Activated CD8-positive, alpha-beta memory T cell treated with anti-CD3 and anti-CD28 coated beads, Interleukin-2, amount 50 U/mL, for 24 hours (primary cell): ENCODE results near the gene LIME1.

Experiments
- DNase-seq: peaks from one replicate; pipeline ENCODE4 v3.0.0-alpha.2; 2020; ENCODE audit errors: extremely low read depth

LIME1 gene

GRCh38 chr20:63735859-63736718 lies at the start of gene LIME1:
Gene LIME1 (plus strand): TSS chr20:63736664. CDS start chr20:63737550, 886 bp downstream.
- DNase-seq: no peak

- DNase-seq: no peak
Observed at GRCh38 chr20:63687419-63688178, 48.9 kb upstream of the LIME1 start.

GRCh38 chr20:63688228-63689045 lies 48.0 kb upstream of the LIME1 start:
- DNase-seq: no peak

GRCh38 chr20:63689046-63690002 lies 47.1 kb upstream of the LIME1 start:
- DNase-seq: no peak

- DNase-seq: no peak
Observed at GRCh38 chr20:63690003-63690897, 46.2 kb upstream of the LIME1 start.

- no peak for DNase-seq
Observed at GRCh38 chr20:63690898-63691710, 45.4 kb upstream of the LIME1 start.

- no peak for DNase-seq
Observed at GRCh38 chr20:63691711-63692435, 44.6 kb upstream of the LIME1 start.

- DNase-seq: no peak
Observed at GRCh38 chr20:63692436-63693082, 43.9 kb upstream of the LIME1 start.

- DNase-seq: no peak
Observed at GRCh38 chr20:63693083-63693732, 43.3 kb upstream of the LIME1 start.

- DNase-seq: no peak
Observed at GRCh38 chr20:63693733-63694583, 42.5 kb upstream of the LIME1 start.

- DNase-seq: no peak
Observed at GRCh38 chr20:63694584-63695423, 41.7 kb upstream of the LIME1 start.

GRCh38 chr20:63695424-63696305 lies 40.8 kb upstream of the LIME1 start:
- no peak for DNase-seq

GRCh38 chr20:63696306-63696627 lies 40.2 kb upstream of the LIME1 start:
- no peak for DNase-seq

- DNase-seq: no peak
Observed at GRCh38 chr20:63696628-63697356, 39.7 kb upstream of the LIME1 start, which contains the start of gene TNFRSF6B. Gene TNFRSF6B (plus strand): TSS chr20:63696652. CDS start chr20:63696768, 116 bp downstream.
